ENCODE data around the gene TNS4. TPM values are rescaled to one million over a fixed set of nuclear protein-coding genes. Genes with fewer than 3 reads are reported as not detected.
A peak's percentile ranks its signal among the peaks of the same experiment; 100 is the strongest.

The TNS4 gene
- total RNA-seq, 1 donor from 2014 or later: 0.18 TPM

DNA sequence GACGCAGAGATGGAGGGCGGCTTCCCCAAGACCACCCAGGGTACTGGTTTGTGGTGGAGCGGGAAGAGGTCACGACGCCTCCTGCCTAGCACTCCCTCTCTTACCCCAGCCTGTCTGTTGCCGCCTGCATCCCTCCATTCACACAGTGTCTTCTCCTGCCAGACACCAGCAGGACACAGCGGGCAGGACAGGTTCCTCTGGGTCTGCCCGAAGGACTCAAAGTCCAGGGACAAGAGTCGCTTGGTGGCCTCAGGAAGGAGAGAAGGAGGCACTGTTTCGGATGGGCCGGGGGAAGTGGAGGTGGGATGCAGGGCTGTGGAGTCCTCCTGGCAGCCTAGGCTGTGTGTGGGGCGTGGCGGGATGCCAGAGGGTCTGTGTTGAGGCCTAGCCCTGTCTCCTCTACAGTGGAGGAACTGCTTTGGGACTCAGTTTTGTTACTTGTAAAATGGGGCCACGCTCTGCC, 19.6 kb upstream of the TNS4 start:
- Mint-ChIP-seq H3K9me3 (peaks cover 10% of the 10 kb centered on the region), H3K27ac (no peak overlapping the region), H3K4me3 (no peak overlapping the region), H3K36me3 (ENCODE audit: low read depth) (peaks cover 25% of the 10 kb centered on the region), H3K27me3 (no peaks in the 10 kb centered on the region), H3K4me1 (peaks cover 38% of the 10 kb centered on the region)
- ChIA-PET CTCF (interaction anchor here (1.4 to 2.1 kb wide), 2 partner anchors 11 to 44 kb away, joined by 3 to 7 read pairs; no protein-coding TSS in a partner anchor), POLR2A (interaction anchor here (1.4 kb wide), 1 partner anchor 40 kb away, joined by 4 read pairs; no protein-coding TSS in a partner anchor)
- TF ChIP-seq, protein P1, sequence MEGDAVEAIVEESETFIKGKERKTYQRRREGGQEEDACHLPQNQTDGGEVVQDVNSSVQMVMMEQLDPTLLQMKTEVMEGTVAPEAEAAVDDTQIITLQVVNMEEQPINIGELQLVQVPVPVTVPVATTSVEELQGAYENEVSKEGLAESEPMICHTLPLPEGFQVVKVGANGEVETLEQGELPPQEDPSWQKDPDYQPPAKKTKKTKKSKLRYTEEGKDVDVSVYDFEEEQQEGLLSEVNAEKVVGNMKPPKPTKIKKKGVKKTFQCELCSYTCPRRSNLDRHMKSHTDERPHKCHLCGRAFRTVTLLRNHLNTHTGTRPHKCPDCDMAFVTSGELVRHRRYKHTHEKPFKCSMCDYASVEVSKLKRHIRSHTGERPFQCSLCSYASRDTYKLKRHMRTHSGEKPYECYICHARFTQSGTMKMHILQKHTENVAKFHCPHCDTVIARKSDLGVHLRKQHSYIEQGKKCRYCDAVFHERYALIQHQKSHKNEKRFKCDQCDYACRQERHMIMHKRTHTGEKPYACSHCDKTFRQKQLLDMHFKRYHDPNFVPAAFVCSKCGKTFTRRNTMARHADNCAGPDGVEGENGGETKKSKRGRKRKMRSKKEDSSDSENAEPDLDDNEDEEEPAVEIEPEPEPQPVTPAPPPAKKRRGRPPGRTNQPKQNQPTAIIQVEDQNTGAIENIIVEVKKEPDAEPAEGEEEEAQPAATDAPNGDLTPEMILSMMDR (IDR thresholded peaks at IDR 0.05): no peak
- ATAC-seq (ENCODE audit: low read depth): no peak
- intact Hi-C loops (cut with micrococcal nuclease): no loop called here
- DNase-seq: no peak

DNA sequence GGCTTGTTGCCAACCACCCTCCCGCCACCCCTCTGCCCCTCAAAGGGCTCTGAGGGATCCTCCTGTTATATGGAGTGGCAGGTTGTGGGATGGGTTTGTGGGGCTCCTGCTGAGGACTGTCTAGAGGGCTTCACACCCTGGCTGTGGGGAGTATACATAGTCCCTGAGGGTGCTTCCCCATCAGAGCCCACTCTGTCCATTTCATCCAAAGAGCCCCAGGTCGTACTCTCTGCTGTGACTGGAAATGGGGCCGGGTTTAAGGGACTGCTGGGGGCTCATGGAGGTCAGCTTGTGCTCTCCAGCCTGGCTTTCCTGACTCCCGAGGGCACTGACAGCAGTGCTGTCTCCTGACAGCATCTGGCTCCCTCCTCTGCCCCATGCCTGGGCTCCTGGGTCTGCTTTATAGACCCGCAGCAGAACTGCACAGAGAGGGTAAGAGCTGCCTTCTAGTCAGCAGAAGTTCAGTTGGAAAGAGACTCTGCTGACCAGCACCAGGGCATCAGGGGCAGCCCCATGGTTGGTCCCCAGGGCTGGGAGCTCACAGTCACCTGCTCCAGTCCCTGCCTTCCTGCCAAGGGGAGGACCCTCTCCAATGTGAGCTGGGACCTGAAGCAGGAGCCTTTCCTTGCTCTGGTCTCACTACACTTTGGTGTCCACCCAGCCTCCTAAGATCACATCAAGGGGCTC, 17.8 kb upstream of the TNS4 start:
- Mint-ChIP-seq H3K4me3 (peak overlapping the region; percentile 8), H3K27ac (no peak overlapping the region), H3K4me1 (peaks cover 55% of the 10 kb centered on the region), H3K27me3 (no peaks in the 10 kb centered on the region), H3K36me3 (ENCODE audit: low read depth) (peaks cover 10% of the 10 kb centered on the region), H3K9me3 (no peaks in the 10 kb centered on the region)
- no peak for DNase-seq
- CTCF ChIA-PET: interaction anchor here (1.4 to 2.1 kb wide), 2 partner anchors 14 to 43 kb away, joined by 4 to 7 read pairs; no protein-coding TSS in a partner anchor
- intact Hi-C loops (cut with micrococcal nuclease): loop anchor here (5.0 kb wide), 1 partner anchor 37 kb away; no protein-coding TSS in a partner anchor
- no peak for ATAC-seq (ENCODE audit: low read depth)
- POLR2A ChIA-PET: interaction anchor here (0.6 to 1.4 kb wide), 4 partner anchors 14 to 1798 kb away, joined by 3 to 5 read pairs (median 4); no protein-coding TSS in a partner anchor
- TF ChIP-seq, protein P1 (IDR thresholded peaks at IDR 0.05): no peak

DNA sequence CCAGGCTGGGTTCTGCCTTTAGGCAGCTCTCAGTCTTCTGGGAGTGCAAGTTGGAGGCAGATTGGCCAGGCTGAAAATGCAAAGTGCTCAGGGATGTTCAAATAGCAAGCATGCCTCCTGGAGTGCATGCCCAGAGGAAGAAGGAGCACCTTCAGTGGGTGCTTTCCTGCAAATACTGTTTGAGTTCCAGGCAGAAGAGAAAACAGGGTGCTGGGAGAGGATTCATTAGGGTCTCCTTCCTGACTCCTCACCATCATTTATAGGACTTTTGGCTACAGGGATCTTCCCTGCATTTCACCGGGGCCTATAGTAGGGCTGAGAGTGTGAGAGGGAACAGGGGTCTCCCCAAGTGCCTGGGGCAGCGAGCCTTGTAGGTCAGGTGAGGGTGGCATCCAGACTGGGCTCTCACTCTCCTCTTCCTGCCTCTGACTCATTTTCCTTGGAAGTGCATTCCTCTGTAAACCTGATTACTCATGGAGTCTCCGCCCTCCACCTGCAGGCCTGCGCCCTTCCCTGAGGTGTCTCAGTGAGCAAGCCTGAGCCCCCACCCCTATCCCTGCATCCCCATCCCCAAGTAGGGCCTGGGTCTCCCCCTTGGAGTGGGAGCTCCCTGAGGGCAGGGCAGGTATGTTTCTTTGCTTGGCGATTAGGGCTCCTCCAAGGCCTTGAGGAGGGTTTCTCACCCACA, 17.1 kb upstream of the TNS4 start:
- H3K4me1 Mint-ChIP-seq: peaks cover 62% of the 10 kb centered on the region
- TF ChIP-seq, protein P1 (IDR thresholded peaks at IDR 0.05): no peak
- no peaks in the 10 kb centered on the region for H3K9me3 Mint-ChIP-seq
- ChIA-PET CTCF (interaction anchor here (1.8 to 2.1 kb wide), 2 partner anchors 21 to 42 kb away, joined by 4 to 7 read pairs; no protein-coding TSS in a partner anchor), POLR2A (interaction anchor here (0.6 to 0.9 kb wide), 2 partner anchors 34 to 1798 kb away, joined by 3 to 5 read pairs; no protein-coding TSS in a partner anchor)
- peaks cover 4% of the 10 kb centered on the region for H3K36me3 Mint-ChIP-seq (ENCODE audit: low read depth)
- DNase-seq (no peak), ATAC-seq (ENCODE audit: low read depth) (no peak)
- intact Hi-C loops (cut with micrococcal nuclease): loop anchor here (5.0 kb wide), 1 partner anchor 36 kb away; no protein-coding TSS in a partner anchor
- H3K27me3 Mint-ChIP-seq: no peaks in the 10 kb centered on the region
- H3K4me3 Mint-ChIP-seq: peak overlapping the region; percentile 13
- peak overlapping the region; percentile 39 for H3K27ac Mint-ChIP-seq

DNA sequence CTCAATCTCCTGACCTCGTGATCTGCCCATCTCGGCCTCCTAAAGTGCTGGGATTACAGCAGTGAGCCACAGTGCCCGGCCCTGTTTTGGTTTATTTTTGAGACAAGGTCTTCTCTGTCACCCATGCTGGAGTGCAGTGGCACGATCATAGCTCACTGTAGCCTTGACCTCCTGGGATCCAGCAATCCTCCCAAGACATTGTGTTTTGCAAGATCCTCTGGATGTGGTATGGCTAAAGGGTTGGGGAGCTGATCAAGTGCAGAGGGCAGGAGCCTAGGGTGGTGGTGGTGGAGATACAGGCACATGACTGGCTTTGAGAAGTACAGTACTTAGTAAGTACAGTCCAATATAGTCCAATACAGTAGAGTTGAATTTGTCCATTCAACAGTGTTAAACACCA, 16.6 kb upstream of the TNS4 start:
- TF ChIP-seq, protein P1 (IDR thresholded peaks at IDR 0.05): no peak
- Mint-ChIP-seq H3K4me3 (peak overlapping the region; percentile 13), H3K9me3 (no peaks in the 10 kb centered on the region), H3K27ac (peak overlapping the region; percentile 39), H3K4me1 (peaks cover 63% of the 10 kb centered on the region), H3K27me3 (no peaks in the 10 kb centered on the region), H3K36me3 (ENCODE audit: low read depth) (no peaks in the 10 kb centered on the region)
- CTCF ChIA-PET: interaction anchor here (0.9 to 2.1 kb wide), 4 partner anchors 14 to 155 kb away, joined by 4 to 11 read pairs (median 4); no protein-coding TSS in a partner anchor
- intact Hi-C loops (cut with micrococcal nuclease): loop anchor here (5.0 kb wide), 1 partner anchor 36 kb away; no protein-coding TSS in a partner anchor
- ATAC-seq (ENCODE audit: low read depth) (no peak), DNase-seq (no peak)
- POLR2A ChIA-PET: interaction anchor here (1.1 to 1.7 kb wide), 2 partner anchors 14 to 74 kb away, joined by 6 to 31 read pairs; partner anchors contain the start of gene IGFBP4

All from activated B cell treated with CpG ODN at 0.5 μM for 24 hours (primary cell).